IMR-90 (cell line): ENCODE results near the gene PAQR7. TPM values are rescaled to one million over a fixed set of nuclear protein-coding genes. Genes with fewer than 3 reads are reported as not detected.

Experiments
- ATAC-seq: fragments of 200-7000 bp; cut with Tn5 transposase; 2 replicates; pipeline ENCODE4 v1.9.1; 2020; ENCODE audit warnings: low read depth, mild to moderate bottlenecking, moderate library complexity
- BruUV-seq: library from RNA; stranded (reverse); fragments of 400-500 nt; replicated peaks from 2 replicates; lab custom pipeline; 2021; lab: Mats Ljungman, UMichigan
- CTCF ChIA-PET: fragments of 300-600 bp; formaldehyde crosslinking; extraction: SDS; loops from one replicate; lab custom pipeline; 2021; ENCODE audit warnings: antibody characterized with exemption; lab: Yijun Ruan, JAX
- POLR2A ChIA-PET: fragments of 300-600 bp; sonication (Branson Sonifier 250); formaldehyde crosslinking; loops from one replicate; lab custom pipeline; 2022; ENCODE audit warnings: antibody characterized with exemption; ENCODE audit not compliant: unreplicated experiment; lab: Charles Lee
- DNase-seq: peaks from one replicate; pipeline ENCODE4 v3.0.0; 2013
- H2AFZ ChIP-seq: replicated peaks from 2 replicates; pipeline ENCODE3; 2013; ENCODE audit warnings: low read length, mild to moderate bottlenecking; ENCODE audit not compliant: poor library complexity
- H2AK5ac ChIP-seq: 2 replicates; pipeline ENCODE4 v1.6.1; 2013; ENCODE audit warnings: low read depth, low read length, inconsistent platforms
- H2AK9ac ChIP-seq: replicated peaks from 2 replicates; pipeline ENCODE3; 2013; ENCODE audit warnings: mild to moderate bottlenecking, low read depth, low read length, moderate library complexity; ENCODE audit not compliant: poor library complexity
- H2BK120ac ChIP-seq: 2 replicates; pipeline ENCODE4 v1.6.1; 2013; ENCODE audit warnings: low read depth, low read length, inconsistent platforms
- H2BK15ac ChIP-seq: 3 replicates; pipeline ENCODE4 v1.6.1; 2013; ENCODE audit warnings: low read depth, low read length, inconsistent platforms
- H2BK20ac ChIP-seq: 2 replicates; pipeline ENCODE4 v1.6.1; 2013; ENCODE audit warnings: low read depth, mild to moderate bottlenecking, inconsistent platforms, low read length, moderate library complexity
- H2BK5ac ChIP-seq: 2 replicates; pipeline ENCODE4 v1.6.1; 2013; ENCODE audit warnings: mild to moderate bottlenecking, low read depth, low read length, inconsistent platforms; ENCODE audit not compliant: poor library complexity, severe bottlenecking
- H3K14ac ChIP-seq: replicated peaks from 2 replicates; pipeline ENCODE4 v1.6.1; 2013; ENCODE audit warnings: low read depth, low read length, inconsistent platforms
- H3K18ac ChIP-seq: 2 replicates; pipeline ENCODE4 v1.6.1; 2013; ENCODE audit warnings: low read depth, low read length, control low read depth
- H3K23ac ChIP-seq: 2 replicates; pipeline ENCODE4 v1.6.1; 2013; ENCODE audit warnings: low read depth, low read length, inconsistent platforms
- H3K27ac ChIP-seq: 2 replicates; pipeline ENCODE4 v1.5.1; 2013; ENCODE audit warnings: mild to moderate bottlenecking, control low read depth, low read length; ENCODE audit not compliant: insufficient read depth
- H3K27me3 ChIP-seq: 2 replicates; pipeline ENCODE4 v1.6.1; 2013; ENCODE audit warnings: low read length; ENCODE audit not compliant: control insufficient read depth, insufficient read depth
- H3K36me3 ChIP-seq: 2 replicates; pipeline ENCODE4 v1.6.1; 2013; ENCODE audit warnings: low read length, mixed read lengths; ENCODE audit not compliant: control insufficient read depth, insufficient read depth
- H3K4ac ChIP-seq: 2 replicates; pipeline ENCODE4 v1.6.1; 2013; ENCODE audit warnings: low read depth, low read length, inconsistent platforms
- H3K4me1 ChIP-seq: 2 replicates; pipeline ENCODE4 v1.6.1; 2013; ENCODE audit warnings: low read length, mixed read lengths; ENCODE audit not compliant: control insufficient read depth, insufficient read depth
- H3K4me2 ChIP-seq: 2 replicates; pipeline ENCODE4 v1.6.1; 2013; ENCODE audit warnings: low read depth, mild to moderate bottlenecking, control low read depth, low read length, moderate library complexity
- H3K4me3 ChIP-seq: 2 replicates; pipeline ENCODE4 v1.5.1; 2013; ENCODE audit warnings: low read depth, mild to moderate bottlenecking, control low read depth, low read length, moderate library complexity; ENCODE audit not compliant: insufficient read depth
- H3K56ac ChIP-seq: 2 replicates; pipeline ENCODE4 v1.6.1; 2013; ENCODE audit warnings: low read length, inconsistent platforms; ENCODE audit not compliant: insufficient read depth; ENCODE audit errors: extremely low read depth
- H3K79me1 ChIP-seq, 2 experiments: 2 replicates each; pipeline ENCODE4 v1.6.1; 2013; ENCODE audit warnings: low read length in 2 of 2, inconsistent platforms in 1 of 2, low read depth in 1 of 2
- H3K9ac ChIP-seq: 2 replicates; pipeline ENCODE4 v1.6.1; 2013; ENCODE audit warnings: low read depth, low read length, control low read depth
- H3K9me1 ChIP-seq: 2 replicates; pipeline ENCODE4 v1.6.1; 2013; ENCODE audit warnings: low read length, inconsistent platforms; ENCODE audit not compliant: insufficient read depth
- H3K9me3 ChIP-seq: 2 replicates; pipeline ENCODE4 v1.6.1; 2013; ENCODE audit warnings: low read length; ENCODE audit not compliant: control insufficient read depth, insufficient read depth
- H4K20me1 ChIP-seq: 2 replicates; pipeline ENCODE4 v1.6.1; 2013; ENCODE audit warnings: low read length, inconsistent platforms; ENCODE audit not compliant: insufficient read depth
- H4K5ac ChIP-seq: 2 replicates; pipeline ENCODE4 v1.6.1; 2013; ENCODE audit warnings: mild to moderate bottlenecking, low read depth, low read length, control low read depth
- H4K8ac ChIP-seq, 2 experiments: 2 replicates each; pipeline ENCODE4 v1.6.1; 2013; ENCODE audit warnings: low read depth in 2 of 2, low read length in 2 of 2, control low read depth in 1 of 2, inconsistent platforms in 1 of 2
- H4K91ac ChIP-seq: 2 replicates; pipeline ENCODE4 v1.6.1; 2013; ENCODE audit warnings: low read depth, low read length, inconsistent platforms; ENCODE audit not compliant: insufficient read depth
- BHLHE40 ChIP-seq: fragments of 150-350 bp; IDR thresholded peaks from 2 replicates; pipeline ENCODE4 v1.6.1; 2016; ENCODE audit warnings: mild to moderate bottlenecking, low read depth, low read length
- CEBPB ChIP-seq: IDR thresholded peaks from 2 replicates; pipeline ENCODE4 v1.6.1; 2012; ENCODE audit warnings: low read depth, low read length, improper control_type of control experiment
- CHD1 ChIP-seq: IDR thresholded peaks from 2 replicates; pipeline ENCODE4 v1.6.1; 2012; ENCODE audit warnings: low read depth, low read length, improper control_type of control experiment
- CTCF ChIP-seq: conservative IDR thresholded peaks from 2 replicates; pipeline ENCODE4 v1.5.1; 2012; ENCODE audit warnings: mild to moderate bottlenecking, low read depth, low read length, improper control_type of control experiment
- FOS ChIP-seq: fragments of 150-350 bp; IDR thresholded peaks from 2 replicates; pipeline ENCODE4 v1.6.1; 2016; ENCODE audit warnings: low read depth, low read length
- MAZ ChIP-seq: IDR thresholded peaks from 2 replicates; pipeline ENCODE4 v1.6.1; 2012; ENCODE audit warnings: low read depth, mild to moderate bottlenecking, low read length, improper control_type of control experiment, moderate library complexity, borderline replicate concordance
- MXI1 ChIP-seq: IDR thresholded peaks from 2 replicates; pipeline ENCODE4 v1.6.1; 2012; ENCODE audit warnings: low read depth, mild to moderate bottlenecking, low read length, moderate library complexity, borderline replicate concordance
- NFE2L2 ChIP-seq: fragments of 150-350 bp; IDR thresholded peaks from 2 replicates; pipeline ENCODE4 v1.6.1; 2016; ENCODE audit warnings: low read depth, mild to moderate bottlenecking, low read length
- POLR2A ChIP-seq: IDR thresholded peaks from 2 replicates; pipeline ENCODE4 v1.6.1; 2012; ENCODE audit warnings: mild to moderate bottlenecking, low read depth, low read length
- RAD21 ChIP-seq: IDR thresholded peaks from 2 replicates; pipeline ENCODE4 v1.6.1; 2012; ENCODE audit warnings: low read length, improper control_type of control experiment
- RFX5 ChIP-seq: IDR thresholded peaks from 2 replicates; pipeline ENCODE4 v1.8.0; 2012; ENCODE audit warnings: low read depth, mild to moderate bottlenecking, low read length, moderate library complexity
- WGBS, 2 experiments: methylation state at CpG; one replicate each; pipeline versions ENCODE4 v1.1.5 to v1.1.7; 2013; ENCODE audit warnings: missing lambda C conversion rate in 2 of 2; ENCODE audit not compliant: insufficient read length in 1 of 2; ENCODE audit errors: extremely low coverage in 2 of 2; 5-methylcytosine and 5-hydroxymethylcytosine counted together
- dilution Hi-C: fragments of 300-500 bp; cut with HindIII; formaldehyde crosslinking; loops from one replicate; pipeline ENCODE4 v1.14.3; 2018; ENCODE audit warnings: low sequenced_read_pairs; ENCODE audit not compliant: unreplicated experiment
- in situ Hi-C: fragments of 300-500 bp; cut with MboI; formaldehyde crosslinking; loops from 3 replicates; pipeline ENCODE4 v1.14.3; 2019; ENCODE audit warnings: low sequenced_read_pairs, inconsistent platforms, mixed read lengths
- intact Hi-C: fragments of 100-400 bp; cut with micrococcal nuclease; formaldehyde crosslinking; loops from 2 replicates; pipeline ENCODE4 v1.10.0; 2022
- polyA plus RNA-seq, 3 experiments: library from polyadenylated mRNA; depleted of rRNA; stranded (reverse); fragments of >200 nt; gene quantifications; 2 replicates each; pipeline ENCODE4 v1.2.3, GENCODE V29; 2012; ENCODE audit warnings: low replicate concordance in 1 of 3
- total RNA-seq: library from RNA; depleted of rRNA; stranded (reverse); fragments of >200 nt; gene quantifications from 2 replicates; pipeline ENCODE4 v1.2.3, GENCODE V29; 2012

The PAQR7 gene
- total and polyA plus RNA-seq, 2 of the 4 experiments (the other 2 are of a cell fraction) = 9.0 to 12.9 TPM

GRCh38 chr1:25836695-25837094 lies 38.8 kb downstream of the PAQR7 start:
- Histone ChIP-seq H3K18ac (no peak overlapping the region), H3K56ac (no peak overlapping the region), H2BK20ac (no peak overlapping the region), H3K9ac (no peak overlapping the region), H3K9me3 (no peaks in the 10 kb centered on the region), H3K79me1 (peaks cover 7 to 8% of the 10 kb centered on the region in 2 experiments; a peak in 2 of 4 replicates), H3K14ac (no peak overlapping the region), H4K91ac (no peak overlapping the region), H3K23ac (no peak overlapping the region), H3K27ac (no peak overlapping the region), H4K5ac (no peak overlapping the region), H3K9me1 (no peaks in the 10 kb centered on the region; the same call in 1 of the 2 replicates), H2BK5ac (no peak overlapping the region), H2BK15ac (no peak overlapping the region), H3K36me3 (peaks cover 20% of the 10 kb centered on the region), H4K20me1 (no peaks in the 10 kb centered on the region), H3K27me3 (no peaks in the 10 kb centered on the region), H3K4ac (no peak overlapping the region), H2AFZ (no peak overlapping the region), H3K4me1 (no peaks in the 10 kb centered on the region), H3K4me2 (no peak overlapping the region), H3K4me3 (no peak overlapping the region), H2BK120ac (no peak overlapping the region), H2AK5ac (no peak overlapping the region), H4K8ac (no peak overlapping the region), H2AK9ac (no peak overlapping the region)
- ChIA-PET CTCF (interaction anchor here (0.9 to 1.2 kb wide), 2 partner anchors 15 to 161 kb away, joined by 3 to 4 read pairs; partner anchors contain the start of gene PAFAH2), POLR2A (no interaction called here)
- peak; percentile 48; the same call in 1 of the 2 replicates for ATAC-seq
- DNase-seq = no peak
- TF ChIP-seq CTCF (no peak), CEBPB (no peak), BHLHE40 (no peak), NFE2L2 (no peak), CHD1 (no peak), RAD21 (no peak), MAZ (no peak), FOS (no peak), MXI1 (no peak), RFX5 (no peak), POLR2A (no peak)
- dilution Hi-C loops (no loop called here), intact Hi-C loops (no loop called here), in situ Hi-C loops (no loop called here)
- BruUV-seq = no TSS peak
- 100% methylated on average over 1 of the region's 3 CpGs; no CpG with 5 or more reads in 1 of the 2 experiments for WGBS, 2 experiments
